OCI-LY7 (cell line): Measurements from ENCODE around the gene CDKN2B-AS1. TPM values are rescaled to one million over a fixed set of nuclear protein-coding genes. Genes with fewer than 3 reads are reported as not detected.
A peak's percentile ranks its signal among the peaks of the same experiment; 100 is the strongest.

Experiments used
- BruUV-seq: library from RNA; stranded (reverse); fragments of 400-500 nt; replicated peaks from 2 replicates; lab custom pipeline; 2021; lab: Mats Ljungman, UMichigan
- CTCF ChIA-PET: fragments of 300-600 bp; sonication (Branson Sonifier 250); formaldehyde crosslinking; loops from one replicate; lab custom pipeline; 2022; ENCODE audit warnings: antibody characterized with exemption; ENCODE audit not compliant: unreplicated experiment; lab: Charles Lee
- POLR2A ChIA-PET: fragments of 300-600 bp; sonication (Branson Sonifier 250); formaldehyde crosslinking; loops from one replicate; lab custom pipeline; 2022; ENCODE audit warnings: antibody characterized with exemption; lab: Charles Lee
- DNase-seq: peaks from one replicate; pipeline ENCODE4 v3.0.0-alpha.2; 2015; ENCODE audit warnings: low spot score
- H2AFZ ChIP-seq: fragments of 200-600 bp; sonication (generic), shearing (Covaris generic); 2 replicates; pipeline ENCODE4 v1.6.1; 2014; ENCODE audit warnings: mild to moderate bottlenecking, antibody characterized with exemption, low read length, moderate library complexity
- H3K27ac ChIP-seq: fragments of 200-600 bp; sonication (generic); 2 replicates; pipeline ENCODE4 v1.5.1; 2014; ENCODE audit warnings: mixed run types, low read depth, mild to moderate bottlenecking, moderate library complexity, low read length, inconsistent platforms; ENCODE audit not compliant: poor library complexity, severe bottlenecking
- H3K36me3 ChIP-seq: fragments of 200-600 bp; sonication (generic); 2 replicates; pipeline ENCODE4 v1.6.1; 2014; ENCODE audit warnings: mild to moderate bottlenecking, antibody characterized with exemption, low read length, moderate library complexity, mixed read lengths; ENCODE audit not compliant: insufficient read depth
- H3K4me1 ChIP-seq: fragments of 200-600 bp; sonication (generic); 2 replicates; pipeline ENCODE4 v1.5.1; 2014; ENCODE audit warnings: mild to moderate bottlenecking, low read length; ENCODE audit not compliant: insufficient read depth, poor library complexity, severe bottlenecking
- H3K4me2 ChIP-seq: fragments of 200-600 bp; sonication (generic); 2 replicates; pipeline ENCODE4 v1.6.1; 2014; ENCODE audit warnings: mild to moderate bottlenecking, low read length
- H3K4me3 ChIP-seq: fragments of 200-600 bp; sonication (generic); 2 replicates; pipeline ENCODE4 v1.5.1; 2014; ENCODE audit warnings: mild to moderate bottlenecking, low read depth, low read length; ENCODE audit not compliant: poor library complexity, severe bottlenecking
- H3K79me2 ChIP-seq: fragments of 200-600 bp; sonication (generic); 2 replicates; pipeline ENCODE4 v1.6.1; 2016; ENCODE audit warnings: low read depth, mild to moderate bottlenecking, low read length, moderate library complexity, mixed read lengths; ENCODE audit not compliant: insufficient read depth
- H3K9me2 ChIP-seq: fragments of 200-600 bp; sonication (generic); 2 replicates; pipeline ENCODE4 v1.6.1; 2016; ENCODE audit warnings: mild to moderate bottlenecking, low read length, mixed read lengths; ENCODE audit not compliant: insufficient read depth
- H3K9me3 ChIP-seq: fragments of 200-600 bp; sonication (generic); 2 replicates; pipeline ENCODE4 v1.6.1; 2014; ENCODE audit warnings: mild to moderate bottlenecking, mixed run types, low read length, mixed read lengths
- H4K20me1 ChIP-seq: fragments of 200-600 bp; sonication (generic); 2 replicates; pipeline ENCODE4 v1.6.1; 2014; ENCODE audit warnings: mild to moderate bottlenecking, antibody characterized with exemption, low read length, moderate library complexity, mixed read lengths; ENCODE audit not compliant: insufficient read depth
- CTCF ChIP-seq: fragments of 200-600 bp; sonication (generic); conservative IDR thresholded peaks from 2 replicates; pipeline ENCODE4 v1.5.1; 2014; ENCODE audit warnings: mild to moderate bottlenecking, antibody characterized with exemption, low read length, moderate library complexity, mixed read lengths
- EZH2phosphoT487 ChIP-seq: fragments of 200-600 bp; sonication (generic); IDR thresholded peaks from 2 replicates; pipeline ENCODE4 v1.6.1; 2018; ENCODE audit warnings: low read depth, borderline replicate concordance, mild to moderate bottlenecking, mixed run types, antibody characterized with exemption, low read length, moderate library complexity, mixed read lengths
- intact Hi-C: fragments of 100-400 bp; cut with micrococcal nuclease; formaldehyde crosslinking; loops from one replicate; pipeline ENCODE4 v1.10.0; 2022; ENCODE audit not compliant: unreplicated experiment
- total RNA-seq, 2 experiments: library from RNA; depleted of rRNA in 1 of 2; stranded (reverse); fragments of >200 nt in 1 of 2; shearing (Covaris generic) in 1 of 2; gene quantifications; 2 replicates each; pipeline ENCODE4 v1.2.3, GENCODE V29; 2014 to 2022

Gene CDKN2B-AS1
- total RNA-seq, 2 experiments from 2014 or later = 20.4 to 24.3 TPM

DNA sequence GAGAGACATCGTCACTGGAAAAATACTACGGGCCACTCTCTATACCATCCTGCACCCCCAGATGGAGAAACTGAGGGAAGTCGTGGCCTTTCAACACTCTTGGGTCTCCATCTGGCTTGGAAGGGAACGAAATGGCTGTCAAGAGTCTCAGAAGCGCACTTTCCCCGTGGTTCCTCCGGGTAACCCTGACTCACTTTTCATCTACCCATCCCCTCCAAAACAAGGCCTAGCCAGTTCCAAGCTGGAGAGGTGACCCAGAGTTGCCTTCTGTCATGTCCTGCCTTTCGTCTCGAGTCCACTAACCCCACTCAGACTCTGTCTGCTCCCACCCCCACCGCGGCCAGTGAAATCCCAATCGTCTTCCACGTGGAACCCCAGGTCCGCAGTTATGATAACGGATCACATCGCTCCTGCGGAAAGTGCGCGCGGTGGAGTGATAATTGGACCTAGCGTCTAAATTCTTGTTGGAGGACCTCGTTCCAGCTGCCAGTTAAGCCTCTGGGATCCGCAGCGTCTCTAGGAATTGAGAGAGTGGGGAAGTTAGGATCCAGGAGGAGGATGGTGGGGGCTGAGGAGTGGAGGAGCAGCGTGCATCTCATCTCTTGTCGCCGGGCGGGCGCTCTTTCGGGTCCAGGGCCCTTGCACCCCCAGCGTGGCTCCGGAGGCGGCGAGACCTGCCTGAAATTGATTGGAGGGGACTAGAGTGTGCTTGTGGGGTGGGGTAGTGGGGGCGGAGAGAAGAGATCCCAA is 5.0 kb upstream of the CDKN2B-AS1 start:
- Histone ChIP-seq H4K20me1 (peaks cover 29% of the 10 kb centered on the region), H3K79me2 (peaks cover 94% of the 10 kb centered on the region), H3K36me3 (peaks cover 67% of the 10 kb centered on the region), H3K9me2 (no peaks in the 10 kb centered on the region), H2AFZ (no peak overlapping the region), H3K4me1 (peaks cover 47% of the 10 kb centered on the region), H3K27ac (no peak overlapping the region), H3K4me2 (no peak overlapping the region), H3K4me3 (no peak overlapping the region), H3K9me3 (no peaks in the 10 kb centered on the region)
- TF ChIP-seq EZH2phosphoT487 = no peak
- ChIA-PET POLR2A (interaction anchor here (0.7 to 3.5 kb wide), 3 partner anchors 8 to 163 kb away, joined by 3 to 24 read pairs (median 3); no protein-coding TSS in a partner anchor), CTCF (no interaction called here)
- no TSS peak for BruUV-seq
- intact Hi-C loops = loop anchor here (5.0 kb wide), 4 partner anchors 72 to 652 kb away; partner anchors contain the start of gene KLHL9
- no peak for DNase-seq

DNA sequence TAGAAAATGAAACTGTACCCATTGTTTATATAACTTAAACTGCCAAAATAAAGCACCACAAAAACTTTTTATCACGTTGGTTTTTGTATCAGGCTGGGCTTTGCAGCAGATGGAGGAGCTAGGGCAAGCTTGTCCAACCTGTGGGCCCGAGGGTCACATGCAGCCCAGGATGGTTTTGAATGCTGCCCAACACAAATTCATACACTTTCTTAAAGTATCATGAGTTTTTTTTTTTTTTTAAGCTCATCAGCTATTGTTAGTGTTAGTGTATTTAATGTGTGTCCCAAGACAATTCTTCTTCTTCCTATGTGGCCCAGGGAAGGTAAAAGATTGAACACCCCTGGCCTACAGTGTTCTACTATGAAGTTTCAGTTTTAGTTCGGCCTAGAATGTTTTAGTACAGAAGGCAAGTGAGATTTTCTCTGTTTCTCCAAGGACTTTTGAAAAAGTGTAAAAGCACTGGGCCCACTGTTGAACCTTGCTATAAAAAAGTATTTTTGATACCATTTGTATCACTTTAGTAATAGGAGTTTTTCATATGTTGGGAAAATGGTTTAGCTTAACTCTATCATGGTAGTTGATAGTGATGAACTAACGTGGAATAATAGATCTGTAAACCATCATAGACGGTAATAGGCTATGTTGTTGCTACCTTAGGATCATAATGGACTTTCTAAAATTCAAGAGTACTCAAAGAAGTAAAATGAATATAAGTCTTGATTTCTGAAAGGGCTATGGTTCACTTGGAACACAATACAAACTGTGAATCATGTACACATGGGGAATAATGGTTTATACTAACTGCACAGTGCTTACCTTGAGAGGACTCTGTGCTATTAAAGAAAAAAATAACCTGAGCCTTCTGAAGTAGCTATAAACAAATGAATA is 3.3 kb upstream of the CDKN2B-AS1 start:
- POLR2A ChIA-PET = interaction anchor here (0.6 to 3.8 kb wide), 7 partner anchors 10 to 255 kb away, joined by 3 to 34 read pairs (median 3); partner anchors contain the start of gene CDKN2B
- Histone ChIP-seq H2AFZ (no peak overlapping the region; the same call in 1 of the 2 replicates), H3K36me3 (peaks cover 52% of the 10 kb centered on the region), H4K20me1 (peaks cover 26% of the 10 kb centered on the region), H3K4me3 (peak overlapping the region; percentile 78), H3K9me3 (no peaks in the 10 kb centered on the region), H3K4me1 (peaks cover 35% of the 10 kb centered on the region), H3K27ac (peak overlapping the region; percentile 48), H3K4me2 (peak overlapping the region; percentile 100), H3K79me2 (peaks cover 87% of the 10 kb centered on the region), H3K9me2 (no peaks in the 10 kb centered on the region)
- intact Hi-C loops = loop anchor here (5.0 kb wide), 4 partner anchors 74 to 654 kb away; partner anchors contain the start of gene KLHL9
- CTCF ChIA-PET = no interaction called here
- DNase-seq = peak; percentile 17
- no TSS peak for BruUV-seq
- TF ChIP-seq EZH2phosphoT487 = no peak
- no peak for TF ChIP-seq CTCF

GRCh38 chr9:21993007-21993406 is 1.6 kb upstream of the CDKN2B-AS1 start:
- BruUV-seq = no TSS peak
- Histone ChIP-seq H3K4me3 (peak overlapping the region; percentile 78), H3K36me3 (peaks cover 59% of the 10 kb centered on the region), H3K4me2 (peak overlapping the region; percentile 100), H3K27ac (peak overlapping the region; percentile 97), H2AFZ (peak overlapping the region; percentile 63; the same call in 1 of the 2 replicates), H3K4me1 (peaks cover 31% of the 10 kb centered on the region), H4K20me1 (peaks cover 36% of the 10 kb centered on the region), H3K9me3 (no peaks in the 10 kb centered on the region), H3K9me2 (no peaks in the 10 kb centered on the region), H3K79me2 (peaks cover 87% of the 10 kb centered on the region)
- ChIA-PET CTCF (no interaction called here), POLR2A (interaction anchor here (1.8 to 3.8 kb wide), 4 partner anchors 11 to 21 kb away, joined by 3 to 34 read pairs (median 16); partner anchors contain the start of gene CDKN2B)
- intact Hi-C loops = loop anchor here (5.0 kb wide), 4 partner anchors 76 to 656 kb away; partner anchors contain the start of gene KLHL9
- TF ChIP-seq EZH2phosphoT487 (no peak), CTCF (no peak)
- DNase-seq = no peak
